Activated naive CD4-positive, alpha-beta T cell treated with anti-CD3 and anti-CD28 coated beads for 36 hours (primary cell): ENCODE measurements around the gene PRSS50. TPM values are rescaled to one million over a fixed set of nuclear protein-coding genes. Genes with fewer than 3 reads are reported as not detected.

Experiments used
- CTCF ChIA-PET: fragments of 350-600 bp; sonication (Branson Sonifier 250); formaldehyde crosslinking; loops from one replicate; lab custom pipeline; 2021; ENCODE audit warnings: antibody characterized with exemption; lab: Charles Lee
- DNase-seq: peaks from one replicate; pipeline ENCODE4 v3.0.0-alpha.2; 2020
- H3K27ac Mint-ChIP-seq: one replicate; pipeline ENCODE4 v1.8.0; 2021; ENCODE audit warnings: mild to moderate bottlenecking, mixed read lengths
- H3K27me3 Mint-ChIP-seq: one replicate; pipeline ENCODE4 v1.8.0; 2021; ENCODE audit warnings: low read depth, mixed read lengths
- H3K36me3 Mint-ChIP-seq: one replicate; pipeline ENCODE4 v1.8.0; 2021; ENCODE audit warnings: low read depth, mixed read lengths
- H3K4me1 Mint-ChIP-seq: one replicate; pipeline ENCODE4 v1.8.0; 2021; ENCODE audit warnings: low read depth, mixed read lengths
- H3K4me3 Mint-ChIP-seq: one replicate; pipeline ENCODE4 v1.8.0; 2021; ENCODE audit warnings: mild to moderate bottlenecking, moderate library complexity, mixed read lengths
- H3K9me3 Mint-ChIP-seq: one replicate; pipeline ENCODE4 v1.8.0; 2021; ENCODE audit warnings: mixed read lengths
- intact Hi-C: fragments of 100-400 bp; cut with micrococcal nuclease; formaldehyde crosslinking; loops from one replicate; pipeline ENCODE4 v1.15.1; 2023
- total RNA-seq, 2 experiments: library from RNA; stranded (reverse); gene quantifications; one replicate each; pipeline ENCODE4 v1.2.3, GENCODE V29; 2021

PRSS50 gene
- total RNA-seq, 2 experiments from 2014 or later = not detected

DNA sequence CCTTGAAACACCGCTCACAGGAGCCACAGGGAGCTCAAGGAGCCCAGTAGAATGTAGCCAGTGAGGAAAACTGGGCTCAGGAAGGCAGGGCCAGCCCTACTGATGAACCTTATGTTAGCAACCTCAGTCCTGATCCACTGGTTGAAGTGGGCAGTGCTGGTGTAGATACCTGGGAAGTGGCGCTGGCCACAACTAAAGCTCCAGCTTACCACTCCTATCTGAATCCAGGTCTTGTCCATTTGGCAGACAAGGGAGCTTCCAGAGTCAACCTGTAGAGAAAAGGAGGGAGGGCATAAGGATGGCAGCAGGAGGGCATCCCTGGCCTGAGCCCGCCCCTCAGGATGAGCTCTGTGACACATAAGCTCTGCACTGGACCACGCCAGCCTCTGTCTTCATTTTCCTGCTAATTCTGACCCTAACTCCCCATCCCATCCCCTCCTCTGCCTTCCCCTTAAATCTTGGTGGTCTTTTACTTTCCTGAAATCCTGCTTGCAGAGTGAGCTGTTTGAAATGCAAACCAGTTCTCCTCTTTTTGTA lies 2.1 kb upstream of the PRSS50 start:
- DNase-seq = no peak
- no peaks in the 10 kb centered on the region for H3K36me3 Mint-ChIP-seq
- CTCF ChIA-PET = interaction anchor here (0.7 to 1.3 kb wide), 2 partner anchors 176 to 204 kb away, joined by 3 read pairs; no protein-coding TSS in a partner anchor

DNA sequence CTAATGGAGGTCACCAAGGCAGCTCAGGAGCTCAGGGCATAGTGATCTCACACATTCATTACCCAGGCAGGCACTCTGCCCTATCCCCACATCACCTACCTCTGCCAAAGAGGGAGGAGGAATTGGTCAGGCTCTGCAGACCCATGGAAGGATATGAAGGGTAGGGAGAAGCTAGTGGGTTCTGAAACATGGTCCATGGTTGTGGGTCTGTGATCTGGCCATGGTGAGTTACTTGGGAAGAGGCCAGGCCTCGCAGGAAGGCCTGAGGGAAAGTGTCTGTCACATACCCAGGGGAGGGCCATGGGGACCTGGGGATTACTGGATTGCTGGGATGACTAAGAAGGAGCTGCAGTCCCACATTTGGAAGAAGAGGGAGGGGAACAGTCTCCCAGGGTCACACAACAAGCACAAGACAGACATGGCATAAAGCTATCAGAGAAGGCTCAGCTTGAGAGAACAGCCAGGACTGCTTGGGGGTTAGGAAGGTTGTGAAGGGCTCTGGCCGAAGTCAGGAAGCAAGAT lies 1.4 kb upstream of the PRSS50 start:
- intact Hi-C loops = no loop called here
- Mint-ChIP-seq H3K9me3 (peaks cover 2% of the 10 kb centered on the region), H3K4me1 (no peaks in the 10 kb centered on the region), H3K27me3 (peaks cover 8% of the 10 kb centered on the region), H3K36me3 (no peaks in the 10 kb centered on the region), H3K27ac (no peak overlapping the region), H3K4me3 (no peak overlapping the region)
- DNase-seq = no peak
- CTCF ChIA-PET = interaction anchor here (1.3 to 1.9 kb wide), 2 partner anchors 13 to 204 kb away, joined by 3 to 5 read pairs; no protein-coding TSS in a partner anchor

More for the DNA sequence above, 2.1 kb upstream of the PRSS50 start:
- H3K4me1 Mint-ChIP-seq = no peaks in the 10 kb centered on the region
- H3K4me3 Mint-ChIP-seq = no peak overlapping the region
- H3K27ac Mint-ChIP-seq = no peak overlapping the region
- peaks cover 2% of the 10 kb centered on the region for H3K9me3 Mint-ChIP-seq
- H3K27me3 Mint-ChIP-seq = peaks cover 8% of the 10 kb centered on the region
- intact Hi-C loops = no loop called here

DNA sequence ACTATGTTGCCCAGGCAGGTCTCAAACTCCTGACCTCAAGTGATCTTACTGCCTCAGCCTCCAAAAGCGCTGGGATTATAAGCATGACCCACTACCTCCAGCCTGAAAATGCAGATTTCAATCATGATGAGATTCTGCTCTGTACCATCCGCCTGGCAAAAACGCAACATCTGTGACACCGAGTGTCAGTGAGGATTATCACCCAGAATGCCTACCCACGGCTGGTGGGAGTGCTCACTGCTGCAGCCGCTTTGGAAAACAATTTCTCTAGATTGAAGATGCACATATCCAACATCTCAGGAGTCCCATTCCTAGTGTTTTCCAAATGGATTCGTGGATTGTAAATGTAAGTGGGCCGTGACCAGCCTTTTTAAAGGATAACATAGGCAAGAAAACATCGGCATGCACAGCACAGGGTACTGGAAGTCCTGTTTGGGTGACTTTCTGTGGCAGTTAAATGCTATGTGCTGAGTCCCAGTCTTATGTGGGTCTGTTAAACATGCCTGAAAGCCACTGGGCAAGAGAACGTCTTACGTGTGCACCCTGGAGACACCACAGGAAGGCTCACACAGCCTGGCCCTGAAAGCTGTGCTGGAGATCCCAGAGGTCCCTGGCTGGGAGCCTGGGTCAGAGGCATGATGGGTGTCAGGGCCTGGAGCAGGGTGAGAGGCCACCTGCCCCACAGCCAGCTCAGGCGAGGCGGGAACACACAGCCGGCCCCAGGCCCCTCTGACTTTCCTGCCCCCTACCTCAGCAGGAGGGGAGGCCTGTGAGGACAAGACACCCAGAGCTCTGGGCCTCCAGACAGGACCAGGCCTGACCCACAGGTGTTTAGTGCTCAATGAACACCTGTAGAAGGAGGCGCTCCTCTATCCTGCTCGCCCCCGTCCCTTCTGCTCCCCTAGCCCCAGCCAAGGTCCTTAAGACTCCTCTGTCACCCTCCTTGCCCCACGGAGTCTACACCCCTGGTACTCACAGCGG lies 918 bp downstream of the PRSS50 start:
- Mint-ChIP-seq H3K27me3 (peaks cover 8% of the 10 kb centered on the region), H3K27ac (no peak overlapping the region), H3K4me3 (no peak overlapping the region), H3K4me1 (no peaks in the 10 kb centered on the region), H3K9me3 (peaks cover 2% of the 10 kb centered on the region), H3K36me3 (no peaks in the 10 kb centered on the region)
- intact Hi-C loops = no loop called here
- CTCF ChIA-PET = interaction anchor here (0.6 to 1.8 kb wide), 3 partner anchors 11 to 1099 kb away, joined by 3 to 7 read pairs (median 3); no protein-coding TSS in a partner anchor
- no peak for DNase-seq

DNA sequence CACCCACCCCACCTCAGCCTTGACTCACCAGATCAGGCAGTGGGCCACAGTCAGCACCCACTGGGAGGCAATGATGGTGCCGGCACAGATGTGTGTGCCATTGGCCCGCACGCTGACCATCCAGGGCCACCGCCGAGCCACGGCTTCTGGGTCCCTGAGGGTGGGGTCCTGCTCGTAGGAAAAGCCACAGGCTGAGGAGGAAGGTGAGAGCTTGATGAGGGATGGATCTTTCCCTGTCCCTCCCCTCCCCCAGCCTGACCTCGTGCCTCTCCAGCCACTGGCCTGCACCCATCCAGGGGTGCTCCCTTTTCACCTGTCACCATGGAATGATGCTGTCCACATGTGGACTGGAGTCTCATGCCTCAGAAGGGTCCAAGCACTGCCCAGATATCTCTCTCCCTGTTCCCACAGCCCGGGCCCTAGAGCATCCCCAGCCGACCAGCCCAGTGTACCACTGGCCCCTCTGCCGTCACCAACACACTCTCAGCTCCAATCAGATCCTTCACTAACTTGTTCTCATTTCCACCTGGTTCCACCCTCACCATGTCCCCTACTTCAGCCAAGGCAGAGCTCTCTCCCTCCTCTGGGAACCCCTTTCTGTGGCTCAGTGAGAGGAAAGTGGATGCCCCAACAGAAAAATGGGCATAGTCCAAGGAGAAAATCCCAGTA lies 2.0 kb downstream of the PRSS50 start:
- DNase-seq = no peak
- Mint-ChIP-seq H3K27me3 (peaks cover 4% of the 10 kb centered on the region), H3K4me3 (no peak overlapping the region), H3K4me1 (no peaks in the 10 kb centered on the region), H3K36me3 (no peaks in the 10 kb centered on the region), H3K9me3 (no peaks in the 10 kb centered on the region), H3K27ac (no peak overlapping the region)
- intact Hi-C loops = no loop called here
- CTCF ChIA-PET = interaction anchor here (0.6 to 1.8 kb wide), 2 partner anchors 10 to 1100 kb away, joined by 3 to 7 read pairs; no protein-coding TSS in a partner anchor

DNA sequence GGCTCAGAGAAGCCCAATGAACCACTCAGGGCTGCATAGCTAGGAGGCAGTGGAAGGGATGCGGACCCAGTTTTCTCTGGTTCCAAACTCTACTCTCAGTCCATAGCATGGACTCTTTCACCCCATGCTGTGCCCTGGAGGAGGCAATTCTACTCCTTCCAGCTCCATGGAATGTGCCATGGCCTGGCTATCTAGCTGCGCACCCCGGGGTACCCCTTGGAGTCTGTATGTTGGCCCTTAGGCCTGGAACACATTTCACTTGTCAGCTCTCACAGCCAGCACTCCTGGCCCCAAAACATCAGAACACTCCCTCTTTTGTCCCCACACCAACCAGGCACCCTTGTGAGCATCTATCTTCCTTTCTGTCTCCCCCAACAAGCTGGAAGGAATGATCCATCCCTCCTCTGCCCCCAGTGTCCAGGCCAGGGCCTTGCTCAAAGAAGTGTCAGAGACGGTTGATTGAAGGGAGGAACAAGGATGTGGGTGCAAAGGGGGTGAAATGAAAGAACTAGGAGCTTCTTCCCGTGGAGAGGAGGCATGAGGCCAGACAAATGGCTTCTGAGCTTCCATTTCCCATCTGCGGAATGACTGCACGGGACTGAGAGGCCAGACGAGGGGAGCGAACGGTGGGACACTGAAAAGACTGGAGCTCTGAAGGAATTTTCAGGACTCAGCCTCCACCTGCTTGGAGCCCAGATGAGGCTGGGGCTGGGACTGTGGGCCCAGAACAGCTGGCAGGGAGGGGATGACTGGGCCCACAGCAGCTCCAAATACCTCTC lies 2.8 kb downstream of the PRSS50 start:
- Mint-ChIP-seq H3K27me3 (peaks cover 4% of the 10 kb centered on the region), H3K4me1 (no peaks in the 10 kb centered on the region), H3K27ac (no peak overlapping the region), H3K9me3 (no peaks in the 10 kb centered on the region), H3K36me3 (no peaks in the 10 kb centered on the region), H3K4me3 (no peak overlapping the region)
- intact Hi-C loops = no loop called here
- no peak for DNase-seq
- CTCF ChIA-PET = interaction anchor here (1.8 kb wide), 1 partner anchor 9 kb away, joined by 7 read pairs; no protein-coding TSS in a partner anchor

DNA sequence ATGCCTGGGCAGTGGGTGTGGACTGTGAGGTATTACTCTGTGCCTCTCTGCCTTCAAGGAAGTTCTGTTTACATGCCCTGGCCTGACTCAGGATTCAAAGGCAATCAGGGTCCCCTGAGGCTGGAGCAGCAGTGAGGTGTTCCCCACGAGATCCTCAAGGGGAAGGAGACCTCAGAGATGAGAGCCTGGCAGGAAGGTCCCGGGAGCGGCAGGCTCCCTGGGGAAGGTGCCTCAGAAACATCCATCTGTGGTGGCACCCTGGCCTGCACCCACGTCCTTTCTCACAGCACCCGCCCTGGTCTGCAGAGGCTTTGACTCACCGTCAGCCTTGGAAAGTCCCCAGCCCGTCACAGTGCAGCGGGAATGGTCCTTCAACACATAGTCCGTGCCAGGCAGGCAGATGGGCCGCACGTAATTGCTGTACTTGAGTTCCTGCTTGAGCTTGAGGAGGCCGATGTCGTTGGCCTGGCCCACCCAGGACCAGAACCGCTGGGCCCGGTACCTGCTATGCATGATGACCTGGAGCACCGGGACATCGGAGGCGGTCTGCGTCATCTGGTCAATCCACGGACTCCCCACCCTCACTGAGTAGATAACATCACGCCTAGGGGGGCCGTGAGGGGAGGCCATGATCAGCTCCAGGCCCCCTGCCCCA lies 3.6 kb downstream of the PRSS50 start:
- Mint-ChIP-seq H3K27me3 (peaks cover 4% of the 10 kb centered on the region), H3K9me3 (no peaks in the 10 kb centered on the region), H3K27ac (no peak overlapping the region), H3K4me3 (no peak overlapping the region), H3K4me1 (no peaks in the 10 kb centered on the region), H3K36me3 (no peaks in the 10 kb centered on the region)
- CTCF ChIA-PET = no interaction called here
- intact Hi-C loops = no loop called here
- DNase-seq = no peak

DNA sequence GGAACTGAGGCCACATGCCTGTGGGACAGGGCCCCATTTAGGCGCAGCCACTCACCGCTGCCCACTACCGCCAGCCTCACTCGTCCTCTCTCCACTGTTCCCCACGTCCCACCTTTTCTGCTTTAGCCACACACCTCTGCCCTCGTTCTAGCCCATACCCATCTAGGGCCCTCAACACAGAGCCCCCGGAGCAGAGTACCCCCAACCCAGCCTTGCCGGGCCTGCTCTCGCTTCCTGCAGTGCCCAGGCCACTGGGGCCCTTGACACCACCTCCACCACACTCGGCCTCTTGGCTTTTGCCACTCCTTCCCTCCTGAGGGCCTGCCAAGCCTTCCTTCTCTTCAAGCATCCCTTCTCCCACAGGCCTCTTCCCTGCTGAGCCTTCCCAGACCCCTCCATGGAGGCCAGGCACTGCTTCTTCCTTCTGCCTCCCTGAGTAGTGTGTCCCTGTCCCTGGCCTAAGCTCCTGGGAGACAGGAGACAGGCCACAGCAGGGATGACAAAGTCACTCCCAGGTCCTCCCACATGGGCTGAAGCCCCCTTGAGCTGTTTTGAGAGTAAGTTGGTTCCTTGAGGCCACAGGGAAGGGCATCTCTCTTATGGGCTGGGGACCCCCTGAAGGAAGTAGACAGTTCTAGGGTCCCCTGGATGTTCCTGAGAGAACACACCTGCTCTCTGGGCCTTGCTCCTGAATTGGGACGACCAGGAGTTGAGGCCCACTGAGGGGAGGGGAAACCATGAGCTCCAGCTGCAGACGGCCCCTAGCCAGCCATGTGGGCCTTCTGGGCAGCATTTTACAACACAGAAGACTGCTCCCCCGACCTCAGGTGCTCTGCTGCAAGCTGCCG lies 4.4 kb downstream of the PRSS50 start:
- no peak for DNase-seq
- H3K36me3 Mint-ChIP-seq = no peaks in the 10 kb centered on the region
- CTCF ChIA-PET = no interaction called here
- no peak overlapping the region for H3K4me3 Mint-ChIP-seq
- H3K4me1 Mint-ChIP-seq = no peaks in the 10 kb centered on the region
- H3K27ac Mint-ChIP-seq = no peak overlapping the region
- intact Hi-C loops = no loop called here
- H3K27me3 Mint-ChIP-seq = peaks cover 3% of the 10 kb centered on the region
- no peaks in the 10 kb centered on the region for H3K9me3 Mint-ChIP-seq

DNA sequence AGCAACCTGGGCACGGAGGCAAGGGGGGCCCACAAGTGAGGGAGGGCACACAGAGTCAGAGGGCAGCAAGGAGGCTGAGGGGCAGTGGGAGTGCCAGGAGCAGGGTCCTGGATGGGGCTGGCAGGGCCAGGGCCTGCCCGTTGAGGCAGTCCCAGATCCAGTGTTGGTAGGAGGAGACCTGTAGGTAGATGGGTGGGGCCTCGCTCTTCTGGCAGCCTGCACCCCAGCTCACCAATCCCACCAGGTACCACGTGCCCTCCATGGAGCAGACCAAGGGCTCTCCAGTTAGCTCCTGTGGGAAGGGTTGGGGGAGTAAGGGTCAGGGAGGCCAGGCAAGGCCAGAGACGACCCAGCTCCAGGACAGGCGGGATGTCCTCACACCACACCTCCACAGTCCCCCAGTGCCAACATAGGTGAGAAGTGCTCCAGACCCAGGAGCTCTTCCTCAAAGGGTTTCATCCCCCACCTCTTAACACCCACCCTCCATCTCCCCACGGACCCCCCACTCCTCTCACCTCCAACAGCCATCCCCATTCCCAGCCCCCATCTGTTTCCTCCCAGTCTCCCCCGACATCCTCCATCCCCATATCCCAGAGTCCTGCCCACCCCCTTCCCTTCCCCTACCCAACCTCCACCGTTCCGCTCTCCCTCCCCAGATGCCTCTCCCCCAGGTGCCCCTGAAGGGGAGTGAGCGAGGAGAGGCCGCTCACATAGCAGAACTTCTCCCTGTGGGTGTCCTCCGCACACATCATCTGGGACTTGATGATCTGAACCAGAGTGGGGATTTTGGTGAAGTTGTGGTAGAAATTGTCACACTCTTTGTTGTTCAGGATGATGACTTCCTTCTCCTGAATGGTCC lies 5.2 kb downstream of the PRSS50 start:
- intact Hi-C loops = no loop called here
- Mint-ChIP-seq H3K27me3 (no peaks in the 10 kb centered on the region), H3K4me3 (no peak overlapping the region), H3K9me3 (no peaks in the 10 kb centered on the region), H3K36me3 (no peaks in the 10 kb centered on the region), H3K27ac (no peak overlapping the region), H3K4me1 (no peaks in the 10 kb centered on the region)
- CTCF ChIA-PET = no interaction called here
- DNase-seq = no peak

DNA sequence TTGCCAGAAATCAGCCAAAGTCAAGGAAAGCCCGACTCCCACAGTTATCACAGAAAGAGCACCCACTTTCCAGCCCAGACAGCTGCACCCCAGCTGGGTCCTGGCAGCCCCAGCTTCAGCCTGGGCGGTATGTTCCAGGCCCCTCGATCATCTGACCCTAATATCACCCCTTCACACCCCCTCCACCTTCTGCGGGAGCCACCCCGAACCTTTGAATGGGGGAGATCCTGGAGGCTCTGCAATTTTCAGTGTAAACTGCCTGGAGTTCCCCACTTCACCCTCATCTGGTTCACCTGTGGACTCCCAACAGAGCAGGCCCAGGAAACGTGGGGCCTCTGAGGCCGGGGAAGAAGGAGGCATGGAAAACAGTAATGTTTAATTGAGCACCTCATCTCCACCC lies 5.9 kb downstream of the PRSS50 start:
- Mint-ChIP-seq H3K36me3 (no peaks in the 10 kb centered on the region), H3K27ac (no peak overlapping the region), H3K27me3 (no peaks in the 10 kb centered on the region), H3K4me3 (no peak overlapping the region), H3K4me1 (no peaks in the 10 kb centered on the region), H3K9me3 (no peaks in the 10 kb centered on the region)
- CTCF ChIA-PET = no interaction called here
- DNase-seq = no peak
- intact Hi-C loops = no loop called here

DNA sequence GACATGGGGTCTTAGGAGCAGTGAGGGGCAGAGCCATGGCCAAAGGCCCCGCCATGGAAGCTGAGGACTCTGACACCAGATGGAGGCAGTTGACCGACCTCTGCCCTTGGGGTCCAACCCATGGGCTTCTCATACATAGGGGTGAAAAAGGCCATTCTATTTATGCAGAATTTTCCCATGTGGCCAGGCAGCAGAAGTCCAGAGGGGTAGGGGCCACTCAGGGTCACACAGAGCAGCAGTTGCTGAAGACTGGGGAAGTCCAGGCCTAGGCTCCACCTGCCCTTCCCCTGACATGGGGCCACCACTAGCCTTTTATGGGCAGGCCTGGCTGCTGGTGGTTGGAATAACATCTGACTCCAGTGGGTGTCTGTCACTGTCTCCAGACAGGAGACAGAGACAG lies 6.4 kb downstream of the PRSS50 start:
- Mint-ChIP-seq H3K9me3 (no peaks in the 10 kb centered on the region), H3K27ac (no peak overlapping the region), H3K4me1 (no peaks in the 10 kb centered on the region), H3K4me3 (no peak overlapping the region), H3K27me3 (no peaks in the 10 kb centered on the region), H3K36me3 (no peaks in the 10 kb centered on the region)
- no peak for DNase-seq
- CTCF ChIA-PET = no interaction called here
- intact Hi-C loops = no loop called here
